ENCODE measurements around the gene ORAI3. TPM values are rescaled to one million over a fixed set of nuclear protein-coding genes. Genes with fewer than 3 reads are reported as not detected.

The ORAI3 gene
- total and polyA plus RNA-seq, 2 of the 13 experiments (the other 11 are each of a cell fraction or from before 2014, with no cell fraction given), result 11.4 to 32.0 TPM

DNA sequence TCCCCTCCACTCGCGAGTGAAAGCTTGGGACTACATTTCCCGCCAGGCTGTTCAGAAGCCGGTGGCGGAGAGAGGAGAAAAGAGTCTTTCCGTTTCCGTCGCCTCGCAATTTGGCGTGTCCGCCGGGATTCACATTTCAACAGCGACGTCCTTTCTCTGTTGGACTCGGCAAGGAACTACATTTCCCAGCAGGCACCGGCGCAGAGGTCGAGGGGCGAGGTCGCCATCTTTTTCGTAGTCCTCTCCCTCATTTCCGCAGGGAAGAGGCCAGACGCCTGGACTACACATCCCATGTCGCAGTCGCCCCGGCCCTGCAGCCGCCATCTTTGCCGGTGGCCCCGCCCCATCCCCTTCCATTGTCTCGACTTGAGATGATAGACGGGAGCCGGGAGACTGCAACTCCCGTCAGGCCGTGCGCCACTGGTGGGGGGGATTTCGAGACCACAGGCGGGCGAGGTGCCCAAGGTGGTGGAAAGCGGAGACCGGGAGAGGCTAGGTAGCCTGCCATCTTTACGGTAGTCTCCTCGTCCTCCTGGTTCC is 26.4 kb upstream of the ORAI3 start (continued):
- TF ChIP-seq, protein P1, sequence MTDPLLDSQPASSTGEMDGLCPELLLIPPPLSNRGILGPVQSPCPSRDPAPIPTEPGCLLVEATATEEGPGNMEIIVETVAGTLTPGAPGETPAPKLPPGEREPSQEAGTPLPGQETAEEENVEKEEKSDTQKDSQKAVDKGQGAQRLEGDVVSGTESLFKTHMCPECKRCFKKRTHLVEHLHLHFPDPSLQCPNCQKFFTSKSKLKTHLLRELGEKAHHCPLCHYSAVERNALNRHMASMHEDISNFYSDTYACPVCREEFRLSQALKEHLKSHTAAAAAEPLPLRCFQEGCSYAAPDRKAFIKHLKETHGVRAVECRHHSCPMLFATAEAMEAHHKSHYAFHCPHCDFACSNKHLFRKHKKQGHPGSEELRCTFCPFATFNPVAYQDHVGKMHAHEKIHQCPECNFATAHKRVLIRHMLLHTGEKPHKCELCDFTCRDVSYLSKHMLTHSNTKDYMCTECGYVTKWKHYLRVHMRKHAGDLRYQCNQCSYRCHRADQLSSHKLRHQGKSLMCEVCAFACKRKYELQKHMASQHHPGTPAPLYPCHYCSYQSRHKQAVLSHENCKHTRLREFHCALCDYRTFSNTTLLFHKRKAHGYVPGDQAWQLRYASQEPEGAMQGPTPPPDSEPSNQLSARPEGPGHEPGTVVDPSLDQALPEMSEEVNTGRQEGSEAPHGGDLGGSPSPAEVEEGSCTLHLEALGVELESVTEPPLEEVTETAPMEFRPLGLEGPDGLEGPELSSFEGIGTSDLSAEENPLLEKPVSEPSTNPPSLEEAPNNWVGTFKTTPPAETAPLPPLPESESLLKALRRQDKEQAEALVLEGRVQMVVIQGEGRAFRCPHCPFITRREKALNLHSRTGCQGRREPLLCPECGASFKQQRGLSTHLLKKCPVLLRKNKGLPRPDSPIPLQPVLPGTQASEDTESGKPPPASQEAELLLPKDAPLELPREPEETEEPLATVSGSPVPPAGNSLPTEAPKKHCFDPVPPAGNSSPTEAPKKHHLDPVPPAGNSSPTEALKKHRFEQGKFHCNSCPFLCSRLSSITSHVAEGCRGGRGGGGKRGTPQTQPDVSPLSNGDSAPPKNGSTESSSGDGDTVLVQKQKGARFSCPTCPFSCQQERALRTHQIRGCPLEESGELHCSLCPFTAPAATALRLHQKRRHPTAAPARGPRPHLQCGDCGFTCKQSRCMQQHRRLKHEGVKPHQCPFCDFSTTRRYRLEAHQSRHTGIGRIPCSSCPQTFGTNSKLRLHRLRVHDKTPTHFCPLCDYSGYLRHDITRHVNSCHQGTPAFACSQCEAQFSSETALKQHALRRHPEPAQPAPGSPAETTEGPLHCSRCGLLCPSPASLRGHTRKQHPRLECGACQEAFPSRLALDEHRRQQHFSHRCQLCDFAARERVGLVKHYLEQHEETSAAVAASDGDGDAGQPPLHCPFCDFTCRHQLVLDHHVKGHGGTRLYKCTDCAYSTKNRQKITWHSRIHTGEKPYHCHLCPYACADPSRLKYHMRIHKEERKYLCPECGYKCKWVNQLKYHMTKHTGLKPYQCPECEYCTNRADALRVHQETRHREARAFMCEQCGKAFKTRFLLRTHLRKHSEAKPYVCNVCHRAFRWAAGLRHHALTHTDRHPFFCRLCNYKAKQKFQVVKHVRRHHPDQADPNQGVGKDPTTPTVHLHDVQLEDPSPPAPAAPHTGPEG (CRISPR knock-in tag; IDR thresholded peaks at IDR 0.05), result peak; percentile 75
- TF ChIP-seq, protein P2, sequence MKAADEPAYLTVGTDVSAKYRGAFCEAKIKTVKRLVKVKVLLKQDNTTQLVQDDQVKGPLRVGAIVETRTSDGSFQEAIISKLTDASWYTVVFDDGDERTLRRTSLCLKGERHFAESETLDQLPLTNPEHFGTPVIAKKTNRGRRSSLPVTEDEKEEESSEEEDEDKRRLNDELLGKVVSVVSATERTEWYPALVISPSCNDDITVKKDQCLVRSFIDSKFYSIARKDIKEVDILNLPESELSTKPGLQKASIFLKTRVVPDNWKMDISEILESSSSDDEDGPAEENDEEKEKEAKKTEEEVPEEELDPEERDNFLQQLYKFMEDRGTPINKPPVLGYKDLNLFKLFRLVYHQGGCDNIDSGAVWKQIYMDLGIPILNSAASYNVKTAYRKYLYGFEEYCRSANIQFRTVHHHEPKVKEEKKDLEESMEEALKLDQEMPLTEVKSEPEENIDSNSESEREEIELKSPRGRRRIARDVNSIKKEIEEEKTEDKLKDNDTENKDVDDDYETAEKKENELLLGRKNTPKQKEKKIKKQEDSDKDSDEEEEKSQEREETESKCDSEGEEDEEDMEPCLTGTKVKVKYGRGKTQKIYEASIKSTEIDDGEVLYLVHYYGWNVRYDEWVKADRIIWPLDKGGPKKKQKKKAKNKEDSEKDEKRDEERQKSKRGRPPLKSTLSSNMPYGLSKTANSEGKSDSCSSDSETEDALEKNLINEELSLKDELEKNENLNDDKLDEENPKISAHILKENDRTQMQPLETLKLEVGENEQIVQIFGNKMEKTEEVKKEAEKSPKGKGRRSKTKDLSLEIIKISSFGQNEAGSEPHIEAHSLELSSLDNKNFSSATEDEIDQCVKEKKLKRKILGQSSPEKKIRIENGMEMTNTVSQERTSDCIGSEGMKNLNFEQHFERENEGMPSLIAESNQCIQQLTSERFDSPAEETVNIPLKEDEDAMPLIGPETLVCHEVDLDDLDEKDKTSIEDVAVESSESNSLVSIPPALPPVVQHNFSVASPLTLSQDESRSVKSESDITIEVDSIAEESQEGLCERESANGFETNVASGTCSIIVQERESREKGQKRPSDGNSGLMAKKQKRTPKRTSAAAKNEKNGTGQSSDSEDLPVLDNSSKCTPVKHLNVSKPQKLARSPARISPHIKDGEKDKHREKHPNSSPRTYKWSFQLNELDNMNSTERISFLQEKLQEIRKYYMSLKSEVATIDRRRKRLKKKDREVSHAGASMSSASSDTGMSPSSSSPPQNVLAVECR (CRISPR knock-in tag; IDR thresholded peaks at IDR 0.05; ENCODE audit: borderline replicate concordance), result peak; percentile 77; the same call in 1 of the 2 replicates
- TF ChIP-seq GFI1 (CRISPR knock-in tag; IDR thresholded peaks at IDR 0.05; ENCODE audit: borderline replicate concordance) (no peak), KMT2B (CRISPR knock-in tag; IDR thresholded peaks at IDR 0.05) (0 out of 2 replicates have a peak, but pooled peaks have one; percentile 3), ZZZ3 (CRISPR knock-in tag; IDR thresholded peaks at IDR 0.05; ENCODE audit: borderline replicate concordance) (peak; percentile 34), ERF (CRISPR knock-in tag; IDR thresholded peaks at IDR 0.05) (peak; percentile 75), GATA4 (IDR thresholded peaks at IDR 0.05; ENCODE audit: borderline replicate concordance, low read depth) (0 out of 2 replicates have a peak, but pooled peaks have one; percentile 29), ZNF891 (CRISPR knock-in tag; IDR thresholded peaks at IDR 0.05) (peak; percentile 42; the same call in 1 of the 2 replicates), EP300 (IDR thresholded peaks at IDR 0.05; ENCODE audit: low read depth in 2 of 2, low read length in 2 of 2) (peak; percentile 22 to 48; a peak in 2 of 4 replicates), EP300 (CRISPR knock-in tag; IDR thresholded peaks at IDR 0.05; ENCODE audit: borderline replicate concordance) (no peak), KDM4B (CRISPR knock-in tag; IDR thresholded peaks at IDR 0.05) (no peak; the same call in 1 of the 2 replicates), IKZF1 (IDR thresholded peaks at IDR 0.05) (no peak), HNRNPUL1 (IDR thresholded peaks at IDR 0.05; ENCODE audit: low read depth, low read length) (no peak), HOXA5 (CRISPR knock-in tag; IDR thresholded peaks at IDR 0.05) (peak; percentile 80), PAX8 (CRISPR knock-in tag; IDR thresholded peaks at IDR 0.05; ENCODE audit: borderline replicate concordance) (no peak)
- TF ChIP-seq, protein P3, sequence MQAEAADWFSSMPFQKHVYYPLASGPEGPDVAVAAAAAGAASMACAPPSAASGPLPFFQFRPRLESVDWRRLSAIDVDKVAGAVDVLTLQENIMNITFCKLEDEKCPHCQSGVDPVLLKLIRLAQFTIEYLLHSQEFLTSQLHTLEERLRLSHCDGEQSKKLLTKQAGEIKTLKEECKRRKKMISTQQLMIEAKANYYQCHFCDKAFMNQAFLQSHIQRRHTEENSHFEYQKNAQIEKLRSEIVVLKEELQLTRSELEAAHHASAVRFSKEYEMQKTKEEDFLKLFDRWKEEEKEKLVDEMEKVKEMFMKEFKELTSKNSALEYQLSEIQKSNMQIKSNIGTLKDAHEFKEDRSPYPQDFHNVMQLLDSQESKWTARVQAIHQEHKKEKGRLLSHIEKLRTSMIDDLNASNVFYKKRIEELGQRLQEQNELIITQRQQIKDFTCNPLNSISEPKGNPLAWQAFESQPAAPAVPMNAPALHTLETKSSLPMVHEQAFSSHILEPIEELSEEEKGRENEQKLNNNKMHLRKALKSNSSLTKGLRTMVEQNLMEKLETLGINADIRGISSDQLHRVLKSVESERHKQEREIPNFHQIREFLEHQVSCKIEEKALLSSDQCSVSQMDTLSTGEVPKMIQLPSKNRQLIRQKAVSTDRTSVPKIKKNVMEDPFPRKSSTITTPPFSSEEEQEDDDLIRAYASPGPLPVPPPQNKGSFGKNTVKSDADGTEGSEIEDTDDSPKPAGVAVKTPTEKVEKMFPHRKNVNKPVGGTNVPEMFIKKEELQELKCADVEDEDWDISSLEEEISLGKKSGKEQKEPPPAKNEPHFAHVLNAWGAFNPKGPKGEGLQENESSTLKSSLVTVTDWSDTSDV (CRISPR knock-in tag; IDR thresholded peaks at IDR 0.05), result peak; percentile 62; the same call in 1 of the 2 replicates
